Subcutaneous adipose tissue (tissue), 4 donors: ENCODE measurements around the gene STK17B. TPM values are rescaled to one million over a fixed set of nuclear protein-coding genes. Genes with fewer than 3 reads are reported as not detected.

Experiments
- CTCF ChIP-seq: fragments of 450-650 bp; IDR thresholded peaks from one replicate; pipeline ENCODE4 v1.5.1; 2016; ENCODE audit warnings: low read depth, mild to moderate bottlenecking, control low read depth, antibody characterized with exemption, moderate library complexity
- total RNA-seq, 4 donors: library from RNA; depleted of rRNA; stranded (reverse); fragments of >200 nt; gene quantifications; one replicate each; pipeline ENCODE4 v1.1.0, GENCODE V29; 2016

STK17B gene
- total RNA-seq, 4 donors from 2014 or later = 49.0 to 109 (median 102) TPM

- no peak for TF ChIP-seq CTCF
Measured at GRCh38 chr2:196173505-196173904, 2.1 kb upstream of the STK17B start.

GRCh38 chr2:196172951-196173350, 1.6 kb upstream of the STK17B start:
- no peak for TF ChIP-seq CTCF

DNA sequence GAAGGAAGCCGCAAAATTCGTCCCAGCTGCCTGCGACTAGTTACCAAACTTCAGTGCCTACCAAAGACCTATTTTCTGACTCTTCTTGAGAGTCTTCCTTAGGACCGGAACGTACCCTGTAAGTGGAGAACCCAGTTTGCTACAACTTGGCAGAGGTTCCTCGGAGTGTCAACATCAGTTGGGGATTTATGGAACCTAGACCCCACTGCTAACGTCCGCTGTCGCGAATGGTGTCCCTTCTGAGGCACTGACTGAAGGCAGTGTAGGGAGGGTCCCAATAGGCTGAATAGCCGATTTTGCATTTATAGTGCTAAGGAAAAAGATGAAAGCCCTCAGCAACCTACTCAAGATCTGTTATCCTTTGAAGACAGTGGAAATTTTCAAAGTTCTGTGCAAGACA, 568 bp upstream of the STK17B start:
- no peak for TF ChIP-seq CTCF

- TF ChIP-seq CTCF = no peak
Measured at GRCh38 chr2:196170606-196171247, 651 bp downstream of the STK17B start.

- no peak for TF ChIP-seq CTCF
Measured at GRCh38 chr2:196170213-196170605, 1.2 kb downstream of the STK17B start.

DNA sequence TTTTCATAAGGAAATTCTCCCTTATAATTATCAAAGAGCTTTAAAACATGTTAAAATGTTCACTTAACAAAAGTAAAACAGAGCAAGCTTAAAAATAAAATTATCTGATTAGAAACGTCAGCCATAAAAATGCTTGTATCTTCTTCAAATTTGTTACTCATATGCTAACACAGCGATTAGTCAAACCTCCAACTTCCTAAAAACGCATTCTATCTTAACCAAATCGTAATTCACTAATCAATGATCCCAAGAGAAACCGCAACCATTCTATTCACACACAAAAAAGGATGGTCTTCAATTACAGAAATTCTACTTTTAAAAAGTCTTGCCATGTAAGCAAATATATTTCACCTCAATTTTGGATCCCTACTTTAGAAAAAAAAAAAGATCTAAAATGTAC, 1.9 kb downstream of the STK17B start:
- no peak for TF ChIP-seq CTCF

GRCh38 chr2:196168181-196168580, 3.2 kb downstream of the STK17B start:
- TF ChIP-seq CTCF = no peak
